Suprapubic skin (tissue), 4 donors: Measurements from ENCODE around the gene DRC7.

ENCODE experiments used
- CTCF ChIP-seq, 2 donors: fragments of 200-600 bp in 1 of 2; fragments of 450-650 bp in 1 of 2; sonication (generic) in 1 of 2; IDR thresholded peaks; one replicate each; pipeline ENCODE4 v1.5.1; 2016 to 2019; ENCODE audit warnings: antibody characterized with exemption in 2 of 2, mild to moderate bottlenecking in 1 of 2, moderate library complexity in 1 of 2
- EP300 ChIP-seq: sonication (generic); formaldehyde crosslinking; IDR thresholded peaks from one replicate; pipeline ENCODE4 v1.6.1; 2017; ENCODE audit warnings: antibody characterized with exemption
- POLR2A ChIP-seq, 2 donors: fragments of 450-650 bp; IDR thresholded peaks; one replicate each; pipeline ENCODE4 v1.6.1; 2017; ENCODE audit warnings: antibody characterized with exemption in 2 of 2, mild to moderate bottlenecking in 2 of 2, moderate library complexity in 2 of 2
- POLR2AphosphoS5 ChIP-seq, 3 donors: sonication (generic); formaldehyde crosslinking; IDR thresholded peaks; one replicate each; pipeline ENCODE4 v1.6.1; 2017; ENCODE audit warnings: antibody characterized with exemption in 3 of 3

GRCh38 chr16:57764341-57765159, 69.9 kb downstream of the DRC7 start:
- TF ChIP-seq CTCF (IDR thresholded peaks at IDR 0.05) (no peak), POLR2A (IDR thresholded peaks at IDR 0.05) (no peak), POLR2AphosphoS5 (IDR thresholded peaks at IDR 0.05) (no peak), EP300 (no peak)
